ENCODE data around the gene NPIPB6.

The NPIPB6 gene

DNA sequence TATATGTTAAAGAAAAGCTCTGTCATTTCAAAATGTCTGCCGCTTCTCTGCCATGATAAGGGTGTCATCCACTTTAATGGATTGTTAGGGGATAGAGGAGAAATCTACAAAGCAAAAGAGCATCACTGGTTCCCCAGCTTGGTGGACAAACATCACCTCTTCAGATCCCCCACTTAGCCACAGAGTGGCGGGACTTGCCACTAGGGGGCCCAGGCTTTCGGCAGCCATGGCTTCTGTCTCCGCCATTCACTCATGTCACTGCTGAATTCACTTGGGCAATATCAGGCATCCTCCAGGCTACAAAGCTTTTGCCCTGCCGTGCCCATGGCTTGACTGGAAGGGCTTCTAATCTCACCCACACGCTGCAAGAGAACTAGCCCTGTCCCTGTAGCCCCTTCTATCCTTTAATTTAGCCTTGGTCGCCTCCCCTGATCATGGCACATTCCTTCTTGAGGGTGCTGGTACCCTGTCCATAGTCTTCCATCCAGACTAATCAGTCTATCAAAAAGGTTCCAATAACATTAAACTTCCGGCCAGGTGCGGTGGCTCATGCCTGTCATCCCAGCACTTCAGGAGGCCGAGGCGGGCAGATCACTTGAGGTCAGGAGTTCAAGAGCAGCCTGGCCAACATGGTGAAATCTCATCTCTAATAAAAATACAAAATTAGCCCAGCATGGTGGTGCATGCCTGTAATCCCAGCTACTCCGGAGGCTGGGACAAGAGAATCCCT is 36.3 kb downstream of the NPIPB6 start:
- TF ChIP-seq ZNF274 (IDR thresholded peaks at IDR 0.05; ENCODE audit: low read depth, low read length): no peak

DNA sequence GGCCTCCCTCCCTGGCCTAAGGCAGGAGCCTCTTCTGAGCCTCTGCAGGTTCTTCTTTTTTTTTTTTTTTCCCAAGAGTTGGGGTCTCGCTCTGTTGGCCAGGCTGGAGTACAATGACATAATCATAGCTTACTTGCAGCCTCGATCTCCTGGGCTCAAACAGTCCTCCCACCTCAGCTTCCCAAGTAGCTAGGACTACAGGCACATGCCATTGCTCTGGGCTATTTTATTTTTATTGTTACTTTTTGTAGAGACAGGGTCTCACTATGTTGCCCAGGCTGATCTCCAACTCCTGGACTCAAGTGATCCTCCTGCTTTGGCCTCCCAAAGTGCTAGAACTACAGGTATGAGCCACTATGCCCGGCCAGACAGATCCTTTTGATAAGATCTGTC is 38.4 kb downstream of the NPIPB6 start:
- H3K4me3 ChIP-seq (ENCODE audit: low read length): no peak overlapping the region
- TF ChIP-seq ZNF274 (IDR thresholded peaks at IDR 0.05; ENCODE audit: low read depth, low read length): no peak

More for the DNA sequence above, 36.3 kb downstream of the NPIPB6 start:
- H3K4me3 ChIP-seq (ENCODE audit: low read length): no peak overlapping the region

- no peak for TF ChIP-seq ZNF274 (IDR thresholded peaks at IDR 0.05; ENCODE audit: low read depth, low read length)
- no peak overlapping the region for H3K4me3 ChIP-seq (ENCODE audit: low read length)
Observed at GRCh38 chr16:28324235-28324886, 38.9 kb downstream of the NPIPB6 start.

DNA sequence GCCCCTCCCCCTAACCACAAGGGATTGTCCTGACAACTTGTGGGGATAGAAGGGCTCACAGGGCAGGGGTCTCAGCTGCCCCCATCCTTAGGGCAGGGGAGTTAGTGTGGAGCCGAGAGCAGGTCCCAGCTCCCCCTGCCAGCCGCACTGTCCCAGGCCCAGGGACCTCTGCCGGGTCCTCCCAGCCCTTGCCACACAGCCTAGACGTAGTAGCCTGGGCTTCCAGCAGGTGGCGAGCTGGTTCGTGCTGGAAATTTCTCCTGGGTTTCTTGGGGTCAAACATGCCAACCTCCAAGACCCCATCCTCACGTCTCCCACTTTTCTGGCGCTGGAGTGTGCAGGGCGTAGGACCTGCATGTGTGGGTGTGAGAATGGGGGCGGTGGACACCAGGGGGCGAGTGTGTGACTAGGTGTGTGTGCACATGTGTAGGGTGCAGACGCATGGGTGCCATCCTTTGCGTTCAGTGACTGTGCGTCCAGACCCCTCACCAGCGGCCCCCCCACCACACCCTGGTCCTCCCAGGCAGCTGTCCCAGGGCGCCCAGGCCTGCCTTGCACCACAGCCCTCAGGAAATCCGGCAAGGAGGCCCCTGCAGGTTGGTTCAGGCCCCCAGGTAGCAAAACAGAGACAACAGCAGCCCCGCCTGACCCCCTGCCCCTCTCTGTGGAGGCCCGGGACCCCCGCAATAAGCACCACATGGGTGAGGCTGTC is 41.5 kb downstream of the NPIPB6 start:
- TF ChIP-seq ZNF274 (IDR thresholded peaks at IDR 0.05; ENCODE audit: low read depth, low read length): no peak
- H3K4me3 ChIP-seq (ENCODE audit: low read length): no peak overlapping the region

DNA sequence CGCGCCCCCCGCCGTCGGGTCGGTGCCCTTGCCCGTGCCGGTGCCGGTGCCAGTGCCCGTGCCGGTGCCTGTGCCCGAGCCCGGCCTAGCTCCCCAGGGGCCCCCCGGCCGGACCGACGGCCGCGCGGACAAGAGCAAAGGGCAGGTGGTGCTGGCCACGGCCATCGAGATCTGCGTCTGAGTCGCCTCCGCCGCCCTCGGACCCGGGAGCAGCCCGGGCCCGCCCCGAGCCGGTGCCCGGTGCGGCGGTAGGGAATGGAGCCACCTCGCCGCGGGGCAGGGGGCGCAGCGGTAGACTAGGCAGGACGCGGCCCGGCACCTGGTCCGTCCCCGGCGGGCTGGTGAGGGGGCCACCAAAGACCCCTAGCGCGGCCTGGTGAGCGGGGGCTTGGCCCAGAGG is 42.6 kb downstream of the NPIPB6 start:
- H3K4me3 ChIP-seq (ENCODE audit: low read length): no peak overlapping the region
- TF ChIP-seq ZNF274 (IDR thresholded peaks at IDR 0.05; ENCODE audit: low read depth, low read length): no peak

GRCh38 chr16:28320023-28320561 is 43.2 kb downstream of the NPIPB6 start:
- no peak overlapping the region for H3K4me3 ChIP-seq (ENCODE audit: low read length)
- TF ChIP-seq ZNF274 (IDR thresholded peaks at IDR 0.05; ENCODE audit: low read depth, low read length): no peak

DNA sequence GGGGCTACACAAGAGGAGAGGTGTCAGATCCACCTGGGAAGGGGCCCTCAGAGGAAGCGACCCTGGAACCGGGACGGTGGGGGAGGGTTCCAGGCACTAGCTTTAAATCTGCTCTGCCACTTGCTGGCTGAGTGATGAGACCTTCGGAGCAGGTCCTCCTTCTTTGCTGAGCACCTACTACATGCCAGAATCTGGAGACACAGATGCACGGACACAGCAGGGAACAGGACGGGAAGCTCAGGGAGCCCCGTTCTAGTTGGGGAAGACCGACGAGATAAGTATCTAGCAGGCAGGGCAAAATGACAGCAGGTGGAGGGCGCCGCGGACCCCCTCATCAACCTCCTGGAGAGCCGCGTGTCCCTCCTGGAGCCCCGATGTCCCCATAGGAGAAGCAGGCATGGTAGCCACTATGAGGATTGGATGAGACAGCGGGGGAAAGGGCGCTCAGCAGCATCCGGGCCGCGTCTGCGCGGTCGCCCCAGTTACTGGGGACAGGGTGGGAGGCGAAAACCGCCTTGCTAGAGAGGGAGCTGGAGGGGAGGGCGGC is 43.8 kb downstream of the NPIPB6 start:
- no peak for TF ChIP-seq ZNF274 (IDR thresholded peaks at IDR 0.05; ENCODE audit: low read depth, low read length)
- no peak overlapping the region for H3K4me3 ChIP-seq (ENCODE audit: low read length)

GRCh38 chr16:28318042-28318744 is 45.1 kb downstream of the NPIPB6 start:
- TF ChIP-seq ZNF274 (IDR thresholded peaks at IDR 0.05; ENCODE audit: low read depth, low read length): no peak
- no peak overlapping the region for H3K4me3 ChIP-seq (ENCODE audit: low read length)

- no peak overlapping the region for H3K4me3 ChIP-seq (ENCODE audit: low read length)
- TF ChIP-seq ZNF274 (IDR thresholded peaks at IDR 0.05; ENCODE audit: low read depth, low read length): no peak
Observed at GRCh38 chr16:28317040-28317880, 46.0 kb downstream of the NPIPB6 start.

GRCh38 chr16:28316054-28316453 is 47.3 kb downstream of the NPIPB6 start:
- no peak for TF ChIP-seq ZNF274 (IDR thresholded peaks at IDR 0.05; ENCODE audit: low read depth, low read length)
- H3K4me3 ChIP-seq (ENCODE audit: low read length): no peak overlapping the region

- no peak for TF ChIP-seq ZNF274 (IDR thresholded peaks at IDR 0.05; ENCODE audit: low read depth, low read length)
- H3K4me3 ChIP-seq (ENCODE audit: low read length): no peak overlapping the region
Observed at GRCh38 chr16:28313587-28313986, 49.7 kb downstream of the NPIPB6 start.

GRCh38 chr16:28312327-28312726 is 51.0 kb downstream of the NPIPB6 start:
- no peak overlapping the region for H3K4me3 ChIP-seq (ENCODE audit: low read length)
- TF ChIP-seq ZNF274 (IDR thresholded peaks at IDR 0.05; ENCODE audit: low read depth, low read length): no peak

GRCh38 chr16:28311913-28312312 is 51.4 kb downstream of the NPIPB6 start:
- TF ChIP-seq ZNF274 (IDR thresholded peaks at IDR 0.05; ENCODE audit: low read depth, low read length): no peak
- no peak overlapping the region for H3K4me3 ChIP-seq (ENCODE audit: low read length)
